Adrenal gland (tissue), 5 donors: Measurements from ENCODE around the gene PCDHA12.

Experiments used
- CTCF ChIP-seq, 6 experiments: fragments of 450-650 bp in 4 of 6; fragments of 200-600 bp in 2 of 6; sonication (generic) in 1 of 6; IDR thresholded peaks; 1 replicate in 5 of 6; 2 replicates in 1 of 6; pipeline versions ENCODE4 v1.5.1 to v1.8.0; 2016 to 2021; ENCODE audit warnings: antibody characterized with exemption in 6 of 6, mild to moderate bottlenecking in 2 of 6, moderate library complexity in 1 of 6
- POLR2A ChIP-seq, 2 donors: fragments of 450-650 bp; IDR thresholded peaks; one replicate each; pipeline ENCODE4 v1.6.1; 2017; ENCODE audit warnings: antibody characterized with exemption in 2 of 2, mild to moderate bottlenecking in 2 of 2, moderate library complexity in 1 of 2
- donor health status: DM: no; HTN: no; CAD: no.

GRCh38 chr5:140857177-140857986 is 17.7 kb upstream of the PCDHA12 start:
- TF ChIP-seq CTCF (IDR thresholded peaks at IDR 0.05) (no peak), POLR2A (IDR thresholded peaks at IDR 0.05) (no peak)
